NT2/D1 (cell line): ENCODE results near the gene PTGR3.

Experiments
- DNase-seq: peaks from one replicate; pipeline ENCODE4 v3.0.0-alpha.2; 2011; ENCODE audit warnings: low read depth, low spot score
- H3K27me3 ChIP-seq: 2 replicates; pipeline ENCODE4 v1.6.0; 2011; ENCODE audit warnings: mild to moderate bottlenecking; ENCODE audit not compliant: insufficient read length, insufficient read depth
- H3K36me3 ChIP-seq: 2 replicates; pipeline ENCODE4 v1.6.1; 2011; ENCODE audit warnings: mild to moderate bottlenecking, low read length, mixed read lengths; ENCODE audit not compliant: insufficient read depth, insufficient read length
- H3K4me1 ChIP-seq: 2 replicates; pipeline ENCODE4 v1.5.1; 2011; ENCODE audit not compliant: insufficient read depth, insufficient read length
- H3K4me3 ChIP-seq: 2 replicates; pipeline ENCODE4 v1.5.1; 2011; ENCODE audit warnings: low read depth; ENCODE audit not compliant: insufficient read length
- H3K9ac ChIP-seq: 2 replicates; pipeline ENCODE4 v1.6.0; 2011; ENCODE audit warnings: low read depth; ENCODE audit not compliant: insufficient read length
- H3K9me3 ChIP-seq: 2 replicates; pipeline ENCODE4 v1.5.1; 2011; ENCODE audit warnings: mild to moderate bottlenecking, low read length; ENCODE audit not compliant: insufficient read depth
- SUZ12 ChIP-seq: IDR thresholded peaks from 2 replicates; pipeline ENCODE4 v1.6.1; 2011; ENCODE audit not compliant: insufficient read length, insufficient read depth; ENCODE audit errors: extremely low read depth
- YY1 ChIP-seq: IDR thresholded peaks from 2 replicates; pipeline ENCODE4 v1.6.1; 2011; ENCODE audit not compliant: insufficient read length, insufficient read depth
- ZNF274 ChIP-seq: IDR thresholded peaks from 2 replicates; pipeline ENCODE4 v1.6.1; 2011; ENCODE audit warnings: mild to moderate bottlenecking, low read depth, low read length

The PTGR3 gene

GRCh38 chr18:75244351-75245313, 35.7 kb upstream of the PTGR3 start:
- H3K9me3 ChIP-seq: no peaks in the 10 kb centered on the region
- no peak for DNase-seq
- TF ChIP-seq SUZ12 (no peak), ZNF274 (no peak), YY1 (no peak)
- no peak overlapping the region for H3K9ac ChIP-seq
- no peaks in the 10 kb centered on the region for H3K36me3 ChIP-seq
- H3K4me1 ChIP-seq: no peaks in the 10 kb centered on the region
- no peak overlapping the region for H3K4me3 ChIP-seq
- no peaks in the 10 kb centered on the region for H3K27me3 ChIP-seq

GRCh38 chr18:75241705-75242104, 32.8 kb upstream of the PTGR3 start:
- no peak overlapping the region for H3K4me3 ChIP-seq
- H3K4me1 ChIP-seq: no peaks in the 10 kb centered on the region
- H3K9me3 ChIP-seq: no peaks in the 10 kb centered on the region
- no peak for DNase-seq
- no peak overlapping the region for H3K9ac ChIP-seq
- no peak for TF ChIP-seq SUZ12
- no peak for TF ChIP-seq YY1
- no peak for TF ChIP-seq ZNF274
- H3K27me3 ChIP-seq: no peaks in the 10 kb centered on the region
- no peaks in the 10 kb centered on the region for H3K36me3 ChIP-seq

- Histone ChIP-seq H3K4me3 (no peak overlapping the region), H3K9ac (no peak overlapping the region)
Observed at GRCh38 chr18:75240433-75240832, 31.5 kb upstream of the PTGR3 start.

DNA sequence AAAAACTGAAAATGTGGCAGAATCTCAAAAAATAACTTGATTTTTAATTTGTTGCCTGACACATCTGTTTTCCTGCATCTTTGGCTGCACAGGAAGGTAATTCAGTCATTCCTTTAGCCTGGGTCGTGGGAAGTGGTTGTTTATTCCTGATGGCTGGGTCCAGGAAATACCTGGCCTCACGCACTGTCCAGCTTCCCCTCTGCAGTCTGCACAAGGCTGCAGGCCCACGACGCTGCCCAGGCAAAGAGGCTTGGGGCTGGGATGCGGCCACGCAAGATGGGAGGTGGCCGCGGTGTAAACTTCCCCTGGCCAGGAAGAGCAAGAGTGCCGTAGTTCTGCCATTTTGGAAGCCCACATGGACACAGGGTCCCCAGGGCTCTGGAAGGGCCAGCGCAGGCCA, 29.8 kb upstream of the PTGR3 start:
- Histone ChIP-seq H3K4me1 (no peaks in the 10 kb centered on the region), H3K4me3 (no peak overlapping the region), H3K9me3 (no peaks in the 10 kb centered on the region), H3K27me3 (no peaks in the 10 kb centered on the region), H3K36me3 (no peaks in the 10 kb centered on the region), H3K9ac (no peak overlapping the region)
- no peak for DNase-seq
- TF ChIP-seq SUZ12: no peak

More at GRCh38 chr18:75240433-75240832, 31.5 kb upstream of the PTGR3 start:
- DNase-seq: no peak
- H3K9me3 ChIP-seq: no peaks in the 10 kb centered on the region
- H3K27me3 ChIP-seq: no peaks in the 10 kb centered on the region
- TF ChIP-seq YY1 (no peak), ZNF274 (no peak)
- H3K4me1 ChIP-seq: no peaks in the 10 kb centered on the region
- H3K36me3 ChIP-seq: no peaks in the 10 kb centered on the region

DNA sequence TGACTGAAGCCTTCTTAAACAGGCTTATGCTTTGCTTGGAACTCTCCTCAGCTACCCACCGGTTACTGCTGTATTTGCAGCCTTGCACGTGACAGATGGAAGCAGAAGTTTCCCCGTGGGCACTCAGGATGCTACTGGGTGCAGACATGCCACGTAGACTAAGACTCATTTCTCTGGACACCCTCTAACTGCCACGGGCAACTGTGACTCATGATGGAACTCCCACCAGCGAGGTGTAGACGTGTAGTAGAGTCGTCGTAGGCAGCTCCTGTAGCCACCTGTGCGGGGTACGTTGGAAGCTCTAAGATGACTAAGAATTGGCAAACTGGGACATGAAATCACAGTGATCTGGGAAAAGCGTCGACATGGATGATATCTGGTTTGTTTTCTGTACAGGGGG, 29.2 kb upstream of the PTGR3 start:
- no peaks in the 10 kb centered on the region for H3K4me1 ChIP-seq
- H3K9ac ChIP-seq: no peak overlapping the region
- no peaks in the 10 kb centered on the region for H3K36me3 ChIP-seq
- no peak overlapping the region for H3K4me3 ChIP-seq
- DNase-seq: no peak
- H3K27me3 ChIP-seq: no peaks in the 10 kb centered on the region
- TF ChIP-seq SUZ12 (no peak), YY1 (no peak), ZNF274 (no peak)
- H3K9me3 ChIP-seq: no peaks in the 10 kb centered on the region

DNA sequence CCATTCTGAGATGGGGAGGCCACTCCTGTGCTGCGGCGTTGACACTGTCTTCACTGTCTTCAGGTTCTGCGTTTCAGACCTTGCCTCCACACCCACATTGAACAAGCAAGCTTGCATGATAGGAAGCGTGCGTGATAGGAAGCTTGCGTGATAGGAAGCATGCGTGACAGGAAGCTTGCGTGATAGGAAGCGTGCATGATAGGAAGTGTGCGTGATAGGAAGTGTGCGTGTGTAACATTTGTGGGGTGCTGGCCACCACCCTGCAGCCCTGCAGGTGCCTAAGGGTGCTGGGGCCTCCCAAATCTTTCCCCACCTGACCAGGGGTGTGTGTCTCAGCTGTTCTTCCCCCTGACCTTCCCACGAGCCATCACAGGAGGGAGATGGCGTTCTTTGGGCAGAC, 27.0 kb upstream of the PTGR3 start:
- Histone ChIP-seq H3K4me1 (no peaks in the 10 kb centered on the region), H3K36me3 (no peaks in the 10 kb centered on the region), H3K4me3 (no peak overlapping the region), H3K9me3 (no peaks in the 10 kb centered on the region), H3K9ac (no peak overlapping the region), H3K27me3 (no peaks in the 10 kb centered on the region)
- no peak for DNase-seq
- no peak for TF ChIP-seq YY1
- no peak for TF ChIP-seq ZNF274
- no peak for TF ChIP-seq SUZ12

GRCh38 chr18:75234901-75235300, 26.0 kb upstream of the PTGR3 start:
- H3K4me3 ChIP-seq: no peak overlapping the region
- TF ChIP-seq YY1 (no peak), ZNF274 (no peak), SUZ12 (no peak)
- no peaks in the 10 kb centered on the region for H3K36me3 ChIP-seq
- H3K9ac ChIP-seq: no peak overlapping the region
- H3K9me3 ChIP-seq: no peaks in the 10 kb centered on the region
- DNase-seq: no peak
- no peaks in the 10 kb centered on the region for H3K27me3 ChIP-seq
- no peaks in the 10 kb centered on the region for H3K4me1 ChIP-seq
